Heart left ventricle (tissue), 13 donors: Measurements from ENCODE around the gene GPHB5.

ENCODE experiments used
- POLR2A ChIP-seq, 2 donors: fragments of 450-650 bp; IDR thresholded peaks; one replicate each; pipeline ENCODE4 v1.6.1; 2017; ENCODE audit warnings: antibody characterized with exemption in 2 of 2, mild to moderate bottlenecking in 2 of 2, moderate library complexity in 2 of 2
- TF ChIP-seq, protein P1 (sequence below), 12 donors: fragments of 200-600 bp; sonication (generic) in 4 of 12; IDR thresholded peaks; one replicate each; pipeline versions ENCODE4 v1.5.0 to v1.8.0; 2018 to 2022; ENCODE audit warnings: antibody characterized with exemption in 12 of 12, mild to moderate bottlenecking in 5 of 12
- donor health status: ischemic (EF 13 %, LVEDD 7.1; RV severe dilation, severe dysfunction).
- donor health status: DM: no; HTN: yes; CAD: no.
- donor health status: DM: no; HTN: no; CAD: no.
- donor health status: ischemic (EF 25% LVEDD 6.9; RV normal size, moderate dysfunction).
- donor health status: ischemic (EF 25% LVEDD 5.7; RV mildly dilated, moderate dysfunction).
- donor health status: ischemic (EF 35%, LVEDD 5.7; RV mildly dilated, moderate dysfunction).
- donor health status: nonischemic (EF 11% LVEDD 7.7; RV severe dilation, severe dysfunction).
- donor health status: DM: yes; HTN: yes; CAD: no.
- donor health status: PGD.
- donor health status: ischemic (EF 29% LVEDD 5.4; RV normal size, mild dysfunction).
- donor health status: nonischemic (EF 23%, LVEDD 6.1; RV moderate dilation, normal function).

DNA sequence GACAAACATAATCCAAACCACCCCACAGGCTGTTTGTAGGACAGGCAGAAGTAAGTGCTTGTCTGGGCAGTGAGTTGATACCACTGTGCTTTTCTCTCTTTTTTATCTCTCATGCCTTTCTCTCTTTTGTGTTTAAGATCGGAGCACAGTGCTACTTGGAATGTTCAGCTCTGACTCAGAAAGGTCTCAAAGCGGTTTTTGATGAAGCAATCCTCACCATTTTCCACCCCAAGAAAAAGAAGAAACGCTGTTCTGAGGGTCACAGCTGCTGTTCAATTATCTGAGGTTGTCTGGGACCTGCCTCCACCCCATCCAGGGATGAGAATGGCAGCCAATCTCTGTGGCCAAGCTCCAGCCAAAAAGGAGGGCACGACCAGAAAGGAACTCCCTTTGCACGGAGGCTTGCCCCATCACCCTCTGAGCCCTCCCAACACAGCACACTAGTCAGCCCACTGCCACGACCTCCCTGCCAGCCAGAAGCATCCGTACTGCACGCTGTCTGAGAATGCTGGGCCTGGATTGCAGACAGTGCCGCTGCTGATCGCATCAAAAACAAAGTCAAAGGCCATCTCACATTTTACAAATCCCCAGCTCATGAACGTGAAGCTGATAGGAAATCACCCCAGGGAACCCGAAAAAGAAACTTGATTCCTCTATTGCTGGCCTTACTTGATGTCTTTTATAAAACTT, 27.8 kb downstream of the GPHB5 start:
- TF ChIP-seq, protein P1, sequence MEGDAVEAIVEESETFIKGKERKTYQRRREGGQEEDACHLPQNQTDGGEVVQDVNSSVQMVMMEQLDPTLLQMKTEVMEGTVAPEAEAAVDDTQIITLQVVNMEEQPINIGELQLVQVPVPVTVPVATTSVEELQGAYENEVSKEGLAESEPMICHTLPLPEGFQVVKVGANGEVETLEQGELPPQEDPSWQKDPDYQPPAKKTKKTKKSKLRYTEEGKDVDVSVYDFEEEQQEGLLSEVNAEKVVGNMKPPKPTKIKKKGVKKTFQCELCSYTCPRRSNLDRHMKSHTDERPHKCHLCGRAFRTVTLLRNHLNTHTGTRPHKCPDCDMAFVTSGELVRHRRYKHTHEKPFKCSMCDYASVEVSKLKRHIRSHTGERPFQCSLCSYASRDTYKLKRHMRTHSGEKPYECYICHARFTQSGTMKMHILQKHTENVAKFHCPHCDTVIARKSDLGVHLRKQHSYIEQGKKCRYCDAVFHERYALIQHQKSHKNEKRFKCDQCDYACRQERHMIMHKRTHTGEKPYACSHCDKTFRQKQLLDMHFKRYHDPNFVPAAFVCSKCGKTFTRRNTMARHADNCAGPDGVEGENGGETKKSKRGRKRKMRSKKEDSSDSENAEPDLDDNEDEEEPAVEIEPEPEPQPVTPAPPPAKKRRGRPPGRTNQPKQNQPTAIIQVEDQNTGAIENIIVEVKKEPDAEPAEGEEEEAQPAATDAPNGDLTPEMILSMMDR (IDR thresholded peaks at IDR 0.05): no peak
- TF ChIP-seq POLR2A (IDR thresholded peaks at IDR 0.05): no peak
